ENCODE results near the gene TMEM273.

- TF ChIP-seq BRCA1 (IDR thresholded peaks at IDR 0.05; ENCODE audit: low read depth, low read length): no peak
- no peak for TF ChIP-seq EP300 (IDR thresholded peaks at IDR 0.05; ENCODE audit: borderline replicate concordance in 1 of 2, control insufficient read depth in 1 of 2, low read depth in 2 of 2, low read length in 2 of 2)
- no peak for TF ChIP-seq CTCF (IDR thresholded peaks at IDR 0.05 in 2 of 3, conservative IDR thresholded peaks at IDR 0.05 in 1 of 3; ENCODE audit: control insufficient read depth in 2 of 3, extremely low read depth in 1 of 3, insufficient read depth in 1 of 3, low read depth in 3 of 3, low read length in 3 of 3)
- no peak for TF ChIP-seq WRNIP1 (IDR thresholded peaks at IDR 0.05; ENCODE audit: borderline replicate concordance, low read depth, low read length)
- TF ChIP-seq ZBED1 (IDR thresholded peaks at IDR 0.05; ENCODE audit: borderline replicate concordance): no peak
These were observed 41.8 kb upstream of the TMEM273 start for GRCh38 chr10:49230004-49230403.

Measured in GM12878 (cell line).